Measurements from ENCODE around the gene CEP170B. TPM values are rescaled to one million over a fixed set of nuclear protein-coding genes. Genes with fewer than 3 reads are reported as not detected.

Gene CEP170B
- total and polyA plus RNA-seq, 9 of the 15 experiments (the other 6 are each of a cell fraction or from before 2014, with no cell fraction given), result 0.01 to 10.2 (median 2.2) TPM

DNA sequence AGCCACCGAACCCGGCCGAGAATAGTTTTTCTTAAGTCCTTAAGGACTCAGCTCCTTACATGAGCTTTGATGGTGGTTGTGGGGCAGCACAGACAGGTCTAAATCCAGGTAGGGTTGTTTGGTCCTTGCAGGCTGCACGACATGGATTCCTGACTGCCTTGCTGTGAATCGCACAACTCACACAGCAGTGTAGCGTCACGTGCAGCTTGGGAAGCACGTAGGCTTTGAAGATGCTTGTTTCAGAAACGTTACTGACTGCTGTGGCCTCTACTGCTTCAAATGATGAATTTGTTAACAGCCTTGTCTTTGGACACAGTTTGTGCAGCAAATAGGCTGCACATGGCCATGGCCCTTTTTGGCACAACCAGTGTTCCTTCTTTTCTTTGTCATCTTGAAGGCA, 34.3 kb upstream of the CEP170B start (continued):
- TF ChIP-seq, protein P1, sequence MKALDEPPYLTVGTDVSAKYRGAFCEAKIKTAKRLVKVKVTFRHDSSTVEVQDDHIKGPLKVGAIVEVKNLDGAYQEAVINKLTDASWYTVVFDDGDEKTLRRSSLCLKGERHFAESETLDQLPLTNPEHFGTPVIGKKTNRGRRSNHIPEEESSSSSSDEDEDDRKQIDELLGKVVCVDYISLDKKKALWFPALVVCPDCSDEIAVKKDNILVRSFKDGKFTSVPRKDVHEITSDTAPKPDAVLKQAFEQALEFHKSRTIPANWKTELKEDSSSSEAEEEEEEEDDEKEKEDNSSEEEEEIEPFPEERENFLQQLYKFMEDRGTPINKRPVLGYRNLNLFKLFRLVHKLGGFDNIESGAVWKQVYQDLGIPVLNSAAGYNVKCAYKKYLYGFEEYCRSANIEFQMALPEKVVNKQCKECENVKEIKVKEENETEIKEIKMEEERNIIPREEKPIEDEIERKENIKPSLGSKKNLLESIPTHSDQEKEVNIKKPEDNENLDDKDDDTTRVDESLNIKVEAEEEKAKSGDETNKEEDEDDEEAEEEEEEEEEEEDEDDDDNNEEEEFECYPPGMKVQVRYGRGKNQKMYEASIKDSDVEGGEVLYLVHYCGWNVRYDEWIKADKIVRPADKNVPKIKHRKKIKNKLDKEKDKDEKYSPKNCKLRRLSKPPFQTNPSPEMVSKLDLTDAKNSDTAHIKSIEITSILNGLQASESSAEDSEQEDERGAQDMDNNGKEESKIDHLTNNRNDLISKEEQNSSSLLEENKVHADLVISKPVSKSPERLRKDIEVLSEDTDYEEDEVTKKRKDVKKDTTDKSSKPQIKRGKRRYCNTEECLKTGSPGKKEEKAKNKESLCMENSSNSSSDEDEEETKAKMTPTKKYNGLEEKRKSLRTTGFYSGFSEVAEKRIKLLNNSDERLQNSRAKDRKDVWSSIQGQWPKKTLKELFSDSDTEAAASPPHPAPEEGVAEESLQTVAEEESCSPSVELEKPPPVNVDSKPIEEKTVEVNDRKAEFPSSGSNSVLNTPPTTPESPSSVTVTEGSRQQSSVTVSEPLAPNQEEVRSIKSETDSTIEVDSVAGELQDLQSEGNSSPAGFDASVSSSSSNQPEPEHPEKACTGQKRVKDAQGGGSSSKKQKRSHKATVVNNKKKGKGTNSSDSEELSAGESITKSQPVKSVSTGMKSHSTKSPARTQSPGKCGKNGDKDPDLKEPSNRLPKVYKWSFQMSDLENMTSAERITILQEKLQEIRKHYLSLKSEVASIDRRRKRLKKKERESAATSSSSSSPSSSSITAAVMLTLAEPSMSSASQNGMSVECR (CRISPR knock-in tag; IDR thresholded peaks at IDR 0.05), result no peak
- TF ChIP-seq, protein P2, sequence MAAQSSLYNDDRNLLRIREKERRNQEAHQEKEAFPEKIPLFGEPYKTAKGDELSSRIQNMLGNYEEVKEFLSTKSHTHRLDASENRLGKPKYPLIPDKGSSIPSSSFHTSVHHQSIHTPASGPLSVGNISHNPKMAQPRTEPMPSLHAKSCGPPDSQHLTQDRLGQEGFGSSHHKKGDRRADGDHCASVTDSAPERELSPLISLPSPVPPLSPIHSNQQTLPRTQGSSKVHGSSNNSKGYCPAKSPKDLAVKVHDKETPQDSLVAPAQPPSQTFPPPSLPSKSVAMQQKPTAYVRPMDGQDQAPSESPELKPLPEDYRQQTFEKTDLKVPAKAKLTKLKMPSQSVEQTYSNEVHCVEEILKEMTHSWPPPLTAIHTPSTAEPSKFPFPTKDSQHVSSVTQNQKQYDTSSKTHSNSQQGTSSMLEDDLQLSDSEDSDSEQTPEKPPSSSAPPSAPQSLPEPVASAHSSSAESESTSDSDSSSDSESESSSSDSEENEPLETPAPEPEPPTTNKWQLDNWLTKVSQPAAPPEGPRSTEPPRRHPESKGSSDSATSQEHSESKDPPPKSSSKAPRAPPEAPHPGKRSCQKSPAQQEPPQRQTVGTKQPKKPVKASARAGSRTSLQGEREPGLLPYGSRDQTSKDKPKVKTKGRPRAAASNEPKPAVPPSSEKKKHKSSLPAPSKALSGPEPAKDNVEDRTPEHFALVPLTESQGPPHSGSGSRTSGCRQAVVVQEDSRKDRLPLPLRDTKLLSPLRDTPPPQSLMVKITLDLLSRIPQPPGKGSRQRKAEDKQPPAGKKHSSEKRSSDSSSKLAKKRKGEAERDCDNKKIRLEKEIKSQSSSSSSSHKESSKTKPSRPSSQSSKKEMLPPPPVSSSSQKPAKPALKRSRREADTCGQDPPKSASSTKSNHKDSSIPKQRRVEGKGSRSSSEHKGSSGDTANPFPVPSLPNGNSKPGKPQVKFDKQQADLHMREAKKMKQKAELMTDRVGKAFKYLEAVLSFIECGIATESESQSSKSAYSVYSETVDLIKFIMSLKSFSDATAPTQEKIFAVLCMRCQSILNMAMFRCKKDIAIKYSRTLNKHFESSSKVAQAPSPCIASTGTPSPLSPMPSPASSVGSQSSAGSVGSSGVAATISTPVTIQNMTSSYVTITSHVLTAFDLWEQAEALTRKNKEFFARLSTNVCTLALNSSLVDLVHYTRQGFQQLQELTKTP (IDR thresholded peaks at IDR 0.05; ENCODE audit: low read depth in 1 of 2, partially characterized antibody in 2 of 2), result no peak
- TF ChIP-seq NR2C1 (IDR thresholded peaks at IDR 0.05) (no peak), NR2C1 (tag; IDR thresholded peaks at IDR 0.05) (no peak), HMG20B (CRISPR knock-in tag; IDR thresholded peaks at IDR 0.05) (no peak), TAF9B (IDR thresholded peaks at IDR 0.05; ENCODE audit: partially characterized antibody) (no peak), ZNF436 (CRISPR knock-in tag; IDR thresholded peaks at IDR 0.05) (no peak), BHLHE40 (IDR thresholded peaks at IDR 0.05; ENCODE audit: low read length) (peak; percentile 55), ZNF76 (CRISPR knock-in tag; IDR thresholded peaks at IDR 0.05; ENCODE audit: borderline replicate concordance) (no peak)
- TF ChIP-seq, protein P3, sequence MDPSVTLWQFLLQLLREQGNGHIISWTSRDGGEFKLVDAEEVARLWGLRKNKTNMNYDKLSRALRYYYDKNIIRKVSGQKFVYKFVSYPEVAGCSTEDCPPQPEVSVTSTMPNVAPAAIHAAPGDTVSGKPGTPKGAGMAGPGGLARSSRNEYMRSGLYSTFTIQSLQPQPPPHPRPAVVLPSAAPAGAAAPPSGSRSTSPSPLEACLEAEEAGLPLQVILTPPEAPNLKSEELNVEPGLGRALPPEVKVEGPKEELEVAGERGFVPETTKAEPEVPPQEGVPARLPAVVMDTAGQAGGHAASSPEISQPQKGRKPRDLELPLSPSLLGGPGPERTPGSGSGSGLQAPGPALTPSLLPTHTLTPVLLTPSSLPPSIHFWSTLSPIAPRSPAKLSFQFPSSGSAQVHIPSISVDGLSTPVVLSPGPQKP (CRISPR knock-in tag; IDR thresholded peaks at IDR 0.05), result no peak
- TF ChIP-seq, protein P4, sequence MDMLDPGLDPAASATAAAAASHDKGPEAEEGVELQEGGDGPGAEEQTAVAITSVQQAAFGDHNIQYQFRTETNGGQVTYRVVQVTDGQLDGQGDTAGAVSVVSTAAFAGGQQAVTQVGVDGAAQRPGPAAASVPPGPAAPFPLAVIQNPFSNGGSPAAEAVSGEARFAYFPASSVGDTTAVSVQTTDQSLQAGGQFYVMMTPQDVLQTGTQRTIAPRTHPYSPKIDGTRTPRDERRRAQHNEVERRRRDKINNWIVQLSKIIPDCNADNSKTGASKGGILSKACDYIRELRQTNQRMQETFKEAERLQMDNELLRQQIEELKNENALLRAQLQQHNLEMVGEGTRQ (CRISPR knock-in tag; IDR thresholded peaks at IDR 0.05), result peak; percentile 27; the same call in 1 of the 2 replicates

Measured in K562 (cell line).